ENCODE measurements around the gene BCL3.

Gene BCL3

GRCh38 chr19:44785271-44785670 lies 36.8 kb downstream of the BCL3 start:
- DNase-seq: no peak

- no peak for DNase-seq
These were observed 37.5 kb downstream of the BCL3 start for GRCh38 chr19:44785993-44786392.

GRCh38 chr19:44788971-44789370 lies 40.5 kb downstream of the BCL3 start:
- DNase-seq: no peak

GRCh38 chr19:44789943-44790483 lies 41.5 kb downstream of the BCL3 start:
- DNase-seq: no peak

- DNase-seq: no peak
These were observed 43.8 kb downstream of the BCL3 start for GRCh38 chr19:44792281-44792680.

- DNase-seq: no peak
These were observed 46.1 kb downstream of the BCL3 start for GRCh38 chr19:44794610-44795009.

- DNase-seq: no peak
These were observed 47.0 kb downstream of the BCL3 start for GRCh38 chr19:44795398-44795987.

- DNase-seq: peak in 25 of 58 donors; percentile 3 to 44 (median 11)
These were observed 48.2 kb downstream of the BCL3 start for GRCh38 chr19:44796701-44797115.

- no peak for DNase-seq
These were observed 51.3 kb downstream of the BCL3 start for GRCh38 chr19:44799627-44800346.

- peak in 51 of 58 donors; percentile 2 to 84 (median 34) for DNase-seq
These were observed 52.0 kb downstream of the BCL3 start for GRCh38 chr19:44800461-44800860.

- no peak for DNase-seq
These were observed 55.2 kb downstream of the BCL3 start for GRCh38 chr19:44803442-44804428.

- no peak for DNase-seq
These were observed 57.8 kb downstream of the BCL3 start for GRCh38 chr19:44806291-44806690.

- DNase-seq: no peak
These were observed 58.7 kb downstream of the BCL3 start for GRCh38 chr19:44807162-44807561.

- DNase-seq: peak in 8 of 58 donors; percentile 3 to 38 (median 8)
These were observed 59.3 kb downstream of the BCL3 start for GRCh38 chr19:44807652-44808462.

GRCh38 chr19:44808463-44809371 lies 60.2 kb downstream of the BCL3 start, which contains the start of gene BCAM:
TSS of gene BCAM (plus strand) at chr19:44809103. CDS start at chr19:44809125, 22 bp downstream.
- peak in 43 of 58 donors; percentile 4 to 58 (median 20) for DNase-seq
